Pancreas (tissue), 10 donors: Measurements from ENCODE around the gene FAM9B. TPM values are rescaled to one million over a fixed set of nuclear protein-coding genes. Genes with fewer than 3 reads are reported as not detected.

Experiments used
- ATAC-seq, 4 donors: fragments of 200-7000 bp; cut with Tn5 transposase; one replicate each; pipeline versions ENCODE4 v1.8.0 to v1.9.1; 2020; ENCODE audit warnings: mild to moderate bottlenecking in 4 of 4, moderate library complexity in 4 of 4
- DNase-seq, 6 donors: peaks; one replicate each; pipeline ENCODE4 v3.0.0-alpha.2; 2020
- FAIRE-seq: peaks from 2 replicates; lab custom pipeline; 2012; peaks lifted over from hg19 to GRCh38; lab: Jason Lieb, UNC
- H3K27ac ChIP-seq, 4 donors: fragments of 200-600 bp; sonication (generic); 1 replicate in 3 of 4; 2 replicates in 1 of 4; pipeline versions ENCODE4 v1.5.0 to v1.8.0; 2020
- H3K27me3 ChIP-seq, 4 donors: fragments of 200-600 bp; one replicate each; pipeline ENCODE4 v1.8.0; 2021
- H3K36me3 ChIP-seq, 3 donors: fragments of 200-600 bp; sonication (generic) in 1 of 3; one replicate each; pipeline versions ENCODE4 v1.5.0 to v1.8.0; 2020 to 2021
- H3K4me1 ChIP-seq, 3 donors: fragments of 200-600 bp; one replicate each; pipeline ENCODE4 v1.8.0; 2021
- H3K4me3 ChIP-seq, 4 donors: fragments of 200-600 bp; sonication (generic) in 2 of 4; one replicate each; pipeline versions ENCODE4 v1.5.0 to v1.8.0; 2020 to 2021
- H3K9me3 ChIP-seq, 4 donors: fragments of 200-600 bp; one replicate each; pipeline ENCODE4 v1.8.0; 2021
- CTCF ChIP-seq, 4 donors: fragments of 200-600 bp; sonication (generic) in 3 of 4; IDR thresholded peaks; one replicate each; pipeline versions ENCODE4 v1.5.0 to v1.8.0; 2021; ENCODE audit warnings: antibody characterized with exemption in 4 of 4
- WGBS, 2 donors: extraction: QIAGEN DNeasy Blood & Tissue Kit; methylation state at CpG; one replicate each; pipeline ENCODE4 v1.1.7; 2013; 5-methylcytosine and 5-hydroxymethylcytosine counted together
- intact Hi-C, 3 donors: fragments of 100-400 bp; cut with DNase I; formaldehyde crosslinking; loops; one replicate each; pipeline versions ENCODE4 v1.11.1 to v1.14.2; 2022
- polyA plus RNA-seq, 2 donors: library from polyadenylated mRNA; stranded (reverse); fragments of 200-250 nt; gene quantifications; one replicate each; pipeline ENCODE4 v1.2.3, GENCODE V29; 2013
- total RNA-seq, 6 donors: library from RNA; stranded (reverse); fragmentation: NEBNext Ultra II Directional in 4 of 6; extraction: Animal tissue kit (Norgen Biotek cat#: 25700) in 4 of 6; gene quantifications; one replicate each; pipeline versions ENCODE4 v1.2.1 to v1.2.4, GENCODE V29; 2021 to 2023
- donor health status: healthy with polysubstance abuse.
- donor health status: DM: no; HTN: no; CAD: no; lungs with moderate emphysema.
- donor health status: DM: no; HTN: no; CAD: no.
- donor health status: control.
- donor health status: control.
- donor health status: Bipolar disorder and iron deficiency.
- donor health status: DM: yes; HTN: yes; CAD: no.
- donor health status: DM: no; HTN: no; CAD: no.
- donor health status: DM: no; HTN: no; CAD: no.
- donor health status: DM: yes; HTN: yes; CAD: no.

Gene FAM9B
- total and polyA plus RNA-seq, 8 donors, result not detected

GRCh38 chrX:9050331-9050730 lies 16.4 kb upstream of the FAM9B start:
- no peak for FAIRE-seq
- no peak for ATAC-seq
- intact Hi-C loops, result no loop called here
- 67% methylated on average over 3 of the region's 3 CpGs for WGBS, 2 donors
- no peak for DNase-seq
- no peaks in the 10 kb centered on the region for H3K36me3 ChIP-seq
- peaks cover 0 to 5% (median 0%) of the 10 kb centered on the region in 4 donors for H3K27me3 ChIP-seq
- TF ChIP-seq CTCF (IDR thresholded peaks at IDR 0.05), result no peak
- H3K9me3 ChIP-seq, result no peaks in the 10 kb centered on the region
- H3K4me1 ChIP-seq, result no peaks in the 10 kb centered on the region
- H3K27ac ChIP-seq, result no peak overlapping the region
- no peak overlapping the region for H3K4me3 ChIP-seq

GRCh38 chrX:9048801-9049200 lies 14.9 kb upstream of the FAM9B start:
- H3K27ac ChIP-seq, result no peak overlapping the region
- no peaks in the 10 kb centered on the region for H3K4me1 ChIP-seq
- DNase-seq, result no peak
- 54 to 58% methylated on average over 1 of the region's 1 CpG for WGBS, 2 donors
- no peak for ATAC-seq
- intact Hi-C loops, result no loop called here
- no peak for TF ChIP-seq CTCF (IDR thresholded peaks at IDR 0.05)
- no peak overlapping the region for H3K4me3 ChIP-seq
- no peaks in the 10 kb centered on the region for H3K9me3 ChIP-seq
- no peak for FAIRE-seq
- peaks cover 0 to 5% (median 0%) of the 10 kb centered on the region in 4 donors for H3K27me3 ChIP-seq
- no peaks in the 10 kb centered on the region for H3K36me3 ChIP-seq

- H3K27ac ChIP-seq, result no peak overlapping the region
Observed at GRCh38 chrX:9038244-9038643, 4.3 kb upstream of the FAM9B start.

GRCh38 chrX:9037296-9037695 lies 3.4 kb upstream of the FAM9B start:
- H3K36me3 ChIP-seq, result no peaks in the 10 kb centered on the region
- no peaks in the 10 kb centered on the region for H3K9me3 ChIP-seq
- H3K4me1 ChIP-seq, result no peaks in the 10 kb centered on the region
- FAIRE-seq (no peak), DNase-seq (no peak), ATAC-seq (no peak)
- H3K27ac ChIP-seq, result no peak overlapping the region
- H3K4me3 ChIP-seq, result no peak overlapping the region
- 70 to 77% methylated on average over 4 of the region's 4 CpGs for WGBS, 2 donors
- intact Hi-C loops, result no loop called here
- no peak for TF ChIP-seq CTCF (IDR thresholded peaks at IDR 0.05)
- no peaks in the 10 kb centered on the region for H3K27me3 ChIP-seq

More at GRCh38 chrX:9038244-9038643, 4.3 kb upstream of the FAM9B start:
- no peak for ATAC-seq
- Histone ChIP-seq H3K4me3 (no peak overlapping the region), H3K9me3 (no peaks in the 10 kb centered on the region), H3K36me3 (no peaks in the 10 kb centered on the region), H3K4me1 (no peaks in the 10 kb centered on the region), H3K27me3 (no peaks in the 10 kb centered on the region)
- intact Hi-C loops, result no loop called here
- DNase-seq, result no peak
- TF ChIP-seq CTCF (IDR thresholded peaks at IDR 0.05), result no peak
- WGBS, 2 donors, result 46 to 52% methylated on average over 4 of the region's 4 CpGs
- no peak for FAIRE-seq

GRCh38 chrX:9033586-9033985 lies 341 bp downstream of the FAM9B start:
- WGBS, 2 donors, result 86 to 87% methylated on average over 16 to 17 of the region's 17 CpGs
- FAIRE-seq (no peak), DNase-seq (peak in 2 of 6 donors; percentile 12 to 31), ATAC-seq (no peak)
- Histone ChIP-seq H3K4me1 (no peaks in the 10 kb centered on the region), H3K36me3 (no peaks in the 10 kb centered on the region), H3K27ac (no peak overlapping the region), H3K4me3 (no peak overlapping the region), H3K27me3 (no peaks in the 10 kb centered on the region), H3K9me3 (no peaks in the 10 kb centered on the region)
- intact Hi-C loops, result no loop called here
- TF ChIP-seq CTCF (IDR thresholded peaks at IDR 0.05), result no peak
